ENCODE measurements around the gene IL10RA.
A peak's percentile ranks its signal among the peaks of the same experiment; 100 is the strongest.
"Not testable (repeated sequence)": the region's sequence is repeated elsewhere in the genome, so short reads cannot be mapped to it uniquely, and the experiment has no call there.

Gene IL10RA

DNA sequence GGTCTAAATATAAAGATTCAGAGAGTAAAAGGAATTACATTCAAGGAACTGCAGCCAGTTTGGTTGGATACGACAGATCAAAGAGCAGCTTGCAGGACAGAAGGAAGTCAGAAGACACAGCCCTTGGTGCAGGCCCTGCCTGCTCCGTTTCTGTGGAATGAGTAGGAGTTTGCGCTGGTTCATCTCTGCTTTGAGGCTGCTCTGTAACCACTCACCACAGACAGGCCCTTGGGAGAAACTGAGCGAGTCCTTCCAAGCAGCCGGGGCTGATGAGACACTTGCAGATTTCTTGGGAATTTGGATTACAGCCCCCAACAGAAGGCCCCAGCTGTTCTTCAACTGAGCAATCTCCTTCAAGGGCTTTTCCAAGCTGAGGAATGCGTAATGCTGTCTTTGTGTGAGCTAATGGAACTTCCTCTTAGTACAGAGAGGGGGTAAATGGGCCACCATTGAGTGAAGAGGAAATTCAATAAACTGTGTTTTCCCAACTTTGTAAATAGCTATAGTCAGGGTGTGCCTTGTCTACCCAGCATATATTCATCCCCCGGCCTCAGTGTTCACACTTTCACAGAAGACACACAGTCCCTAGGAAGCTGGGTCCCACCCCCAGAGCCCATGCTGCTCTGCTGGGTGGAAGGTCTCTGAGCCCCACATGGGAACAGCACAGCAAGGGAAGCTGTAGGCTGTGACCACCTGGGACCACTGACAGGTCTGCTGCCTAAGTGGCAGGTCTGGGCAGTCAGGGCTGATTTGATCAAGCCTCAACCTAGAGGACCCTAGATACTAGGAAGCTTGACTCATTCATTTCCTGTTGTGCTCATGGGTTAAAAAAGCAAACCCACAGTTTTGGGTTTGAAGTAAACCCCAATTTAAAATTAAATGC lies 16.6 kb downstream of the IL10RA start:
- in situ Hi-C loops (cut with MboI; ENCODE audit: low pct_unique_long_range_greater_than_20kb, low sequenced_read_pairs), result no loop called here
- peak; percentile 68 for DNase-seq

DNA sequence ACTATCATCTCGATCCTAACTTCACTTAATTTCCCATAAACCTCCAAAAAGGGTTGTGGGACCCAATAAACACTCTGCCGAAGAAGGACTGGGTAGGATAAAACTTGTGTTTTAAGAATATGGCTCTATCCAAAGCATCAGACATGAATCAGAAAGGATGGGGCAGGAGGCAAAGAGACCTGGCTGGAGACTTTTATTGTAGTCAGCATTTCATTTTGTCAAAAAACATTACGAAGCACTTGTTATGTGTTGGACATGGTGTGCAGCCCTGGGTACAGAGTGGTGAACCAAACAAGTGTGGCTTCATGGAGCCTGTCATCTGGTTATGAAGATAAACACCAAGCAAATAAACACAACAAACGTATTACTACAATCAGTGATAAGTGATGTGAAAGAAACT lies 17.3 kb downstream of the IL10RA start:
- in situ Hi-C loops (cut with MboI; ENCODE audit: low pct_unique_long_range_greater_than_20kb, low sequenced_read_pairs), result no loop called here

DNA sequence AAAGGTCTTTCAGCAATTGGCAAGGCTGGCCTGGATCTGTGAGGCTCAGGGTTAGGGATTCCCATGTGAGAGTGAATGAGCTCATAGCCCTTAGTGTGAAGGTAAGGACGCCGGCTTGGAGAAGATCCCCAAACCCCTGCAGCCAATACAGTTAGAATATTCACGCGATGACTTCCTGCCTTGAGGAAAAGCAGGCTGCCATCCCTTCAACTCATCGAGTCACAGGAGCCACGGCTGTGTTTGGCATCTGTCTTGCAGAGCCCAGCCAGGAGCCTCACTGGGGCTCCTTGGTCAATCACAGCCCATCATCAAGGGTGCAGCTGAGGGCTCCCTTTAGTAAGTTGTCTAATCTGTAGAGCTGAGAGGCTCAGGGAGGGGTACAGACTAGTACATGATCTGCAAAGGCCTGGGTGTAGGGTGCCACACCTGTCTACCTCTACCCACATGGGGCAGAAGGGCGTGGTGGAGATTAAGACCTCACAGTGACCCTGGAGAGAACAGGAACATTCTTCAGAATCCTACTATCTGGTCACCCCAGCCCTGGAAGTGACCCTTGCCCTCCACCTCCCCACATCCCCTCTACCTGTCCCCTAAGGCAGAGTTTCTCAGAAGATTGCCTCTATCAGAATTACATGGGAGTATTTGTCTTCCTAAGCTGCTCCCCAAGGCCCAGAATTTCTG lies 18.5 kb downstream of the IL10RA start:
- no peak for DNase-seq
- in situ Hi-C loops (cut with MboI; ENCODE audit: low pct_unique_long_range_greater_than_20kb, low sequenced_read_pairs), result no loop called here

More for the DNA sequence above, 17.3 kb downstream of the IL10RA start:
- no peak for DNase-seq

DNA sequence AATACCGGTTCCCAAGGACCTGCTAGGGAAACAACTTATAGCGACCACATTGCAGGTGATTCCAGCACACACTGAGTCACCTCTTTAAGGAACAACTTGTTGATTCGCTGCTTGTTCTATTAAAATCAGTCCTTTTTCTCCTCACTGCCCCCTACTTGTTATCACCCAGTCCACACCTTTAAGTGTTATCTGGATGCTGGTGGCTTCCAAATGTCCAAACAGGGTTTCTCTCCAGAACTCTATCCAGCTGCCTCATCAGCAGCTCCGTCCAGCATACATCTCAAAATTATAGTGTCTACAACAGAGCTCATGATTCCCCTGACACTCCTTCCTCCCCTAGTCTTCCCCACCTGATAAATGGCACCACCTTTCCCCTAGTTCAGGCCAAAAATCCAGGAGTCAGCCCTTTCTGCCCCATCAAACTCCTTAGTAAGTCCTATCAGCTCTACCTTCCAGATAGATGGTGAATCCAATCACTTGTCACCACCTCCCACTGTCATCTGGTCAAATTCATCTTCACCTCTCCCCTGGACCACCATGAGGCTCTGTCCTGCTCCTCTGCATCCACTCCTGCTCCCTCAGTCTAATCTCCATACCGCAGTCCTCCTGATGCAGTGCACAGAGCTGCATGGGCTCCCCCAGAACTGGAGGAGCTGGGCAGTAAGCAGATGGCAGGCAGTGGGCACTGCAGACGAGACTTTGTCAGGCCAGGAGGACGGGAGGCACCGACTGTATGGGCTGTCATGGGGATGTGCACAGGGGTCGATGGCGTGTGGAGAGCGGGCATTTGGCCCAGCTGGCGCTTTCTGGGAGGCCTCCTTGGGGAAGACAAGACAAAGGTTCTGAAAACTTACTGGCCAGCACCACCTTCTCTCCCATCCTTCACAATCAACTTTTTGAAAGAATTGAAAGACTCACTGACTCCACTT lies 19.3 kb downstream of the IL10RA start:
- no peak for DNase-seq
- in situ Hi-C loops (cut with MboI; ENCODE audit: low pct_unique_long_range_greater_than_20kb, low sequenced_read_pairs), result no loop called here

DNA sequence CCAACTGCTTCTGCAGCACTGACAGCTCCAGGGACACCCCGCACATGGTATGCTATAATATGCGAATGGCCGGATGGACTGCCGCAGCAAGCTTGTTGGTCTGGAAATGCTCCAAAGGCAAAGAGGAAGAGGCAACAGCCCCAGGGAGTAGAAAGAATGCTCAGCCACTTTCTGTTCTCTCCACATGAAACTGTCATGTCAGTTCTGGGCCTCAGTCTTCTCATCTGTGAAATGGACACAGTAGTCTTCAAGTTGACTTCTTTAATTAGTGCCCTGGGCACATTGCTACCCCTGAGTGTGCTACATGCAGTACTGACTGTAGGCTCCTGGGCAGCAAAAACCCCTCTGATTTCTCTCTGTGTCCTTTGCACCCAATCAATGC lies 19.9 kb downstream of the IL10RA start:
- DNase-seq, result no peak
- in situ Hi-C loops (cut with MboI; ENCODE audit: low pct_unique_long_range_greater_than_20kb, low sequenced_read_pairs), result no loop called here

DNA sequence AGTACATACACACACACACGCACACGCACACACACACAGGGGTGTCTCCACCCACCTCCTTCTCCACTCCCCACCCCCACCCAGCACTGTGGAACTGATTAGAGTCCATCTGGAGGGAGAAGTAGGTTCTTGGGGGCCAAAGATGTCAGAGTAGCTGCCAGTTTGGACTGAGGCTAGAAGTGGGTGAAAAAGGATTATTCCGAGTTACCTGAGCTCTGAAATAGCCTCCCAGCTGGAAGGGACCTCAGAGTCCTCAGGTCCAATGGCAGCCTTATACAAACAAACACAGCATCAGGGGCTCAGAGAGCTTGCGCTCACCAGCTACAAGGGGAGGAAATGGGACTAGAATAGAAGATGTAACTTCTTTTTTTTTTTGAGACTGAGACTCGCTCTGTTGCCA lies 20.8 kb downstream of the IL10RA start:
- no peak for DNase-seq
- in situ Hi-C loops (cut with MboI; ENCODE audit: low pct_unique_long_range_greater_than_20kb, low sequenced_read_pairs), result no loop called here

DNA sequence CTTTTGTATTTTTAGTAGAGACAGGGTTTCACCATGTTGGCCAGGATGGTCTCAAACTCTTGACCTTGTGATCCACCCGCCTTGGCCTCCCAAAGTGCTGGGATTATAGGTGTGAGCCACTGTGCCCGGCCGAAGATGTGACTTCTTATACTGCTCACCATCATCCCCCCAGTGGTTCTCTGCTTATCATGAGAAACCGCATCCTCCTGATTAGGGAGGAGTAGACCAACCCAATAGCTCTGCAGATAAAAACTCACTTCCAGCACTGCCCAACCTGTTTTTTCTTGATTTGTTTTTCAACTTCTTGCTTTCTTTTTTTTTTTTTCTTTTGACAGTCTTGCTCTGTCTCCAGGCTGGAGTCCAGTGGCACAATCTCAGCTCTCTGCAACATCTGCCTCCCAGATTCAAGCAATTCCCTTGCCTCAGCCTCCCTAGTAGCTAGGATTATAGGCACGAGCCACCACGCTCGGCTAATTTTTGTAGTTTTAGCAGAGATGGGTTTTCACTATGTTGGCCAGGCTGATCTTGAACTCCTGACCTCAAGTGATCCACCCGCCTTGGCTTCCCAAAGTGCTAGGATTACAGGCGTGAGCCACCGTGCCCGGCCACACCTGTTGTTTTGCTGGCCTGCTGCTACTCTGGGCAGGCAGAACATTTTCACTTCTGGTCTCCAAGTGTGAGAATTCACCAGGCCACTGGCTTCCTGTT lies 21.5 kb downstream of the IL10RA start:
- peak; percentile 37 for DNase-seq
- in situ Hi-C loops (cut with MboI; ENCODE audit: low pct_unique_long_range_greater_than_20kb, low sequenced_read_pairs), result not testable (repeated sequence)

DNA sequence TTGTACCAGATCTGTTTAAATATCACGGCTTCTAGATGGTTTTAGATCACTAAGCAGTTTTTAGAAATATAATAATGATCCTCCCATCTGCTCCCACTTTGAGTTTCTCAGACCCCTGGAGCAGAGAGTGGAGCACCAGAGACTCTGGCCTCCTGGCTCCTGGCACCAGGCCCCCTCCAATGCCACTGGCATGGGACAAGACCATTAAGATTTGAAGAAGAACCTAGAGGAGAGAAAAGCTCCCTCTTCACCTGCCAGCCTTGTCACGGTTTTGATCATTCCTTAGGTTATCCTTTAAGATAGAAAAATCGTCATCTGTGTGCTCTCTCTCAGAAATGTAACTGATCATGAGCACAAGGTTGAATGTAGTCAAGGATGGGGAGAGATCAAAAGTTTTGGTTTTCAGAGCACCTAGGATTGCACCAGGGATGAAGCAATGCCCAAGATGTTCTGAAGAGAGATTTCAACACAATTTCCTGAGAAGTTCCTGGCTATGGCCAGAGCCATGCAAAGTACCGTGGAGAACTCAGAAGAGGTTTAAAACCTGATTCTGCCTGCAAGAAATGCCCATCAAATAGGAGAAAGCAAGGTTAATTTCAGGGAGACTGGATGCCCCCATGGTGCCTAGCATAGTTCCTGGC lies 22.2 kb downstream of the IL10RA start:
- DNase-seq, result no peak
- in situ Hi-C loops (cut with MboI; ENCODE audit: low pct_unique_long_range_greater_than_20kb, low sequenced_read_pairs), result no loop called here

DNA sequence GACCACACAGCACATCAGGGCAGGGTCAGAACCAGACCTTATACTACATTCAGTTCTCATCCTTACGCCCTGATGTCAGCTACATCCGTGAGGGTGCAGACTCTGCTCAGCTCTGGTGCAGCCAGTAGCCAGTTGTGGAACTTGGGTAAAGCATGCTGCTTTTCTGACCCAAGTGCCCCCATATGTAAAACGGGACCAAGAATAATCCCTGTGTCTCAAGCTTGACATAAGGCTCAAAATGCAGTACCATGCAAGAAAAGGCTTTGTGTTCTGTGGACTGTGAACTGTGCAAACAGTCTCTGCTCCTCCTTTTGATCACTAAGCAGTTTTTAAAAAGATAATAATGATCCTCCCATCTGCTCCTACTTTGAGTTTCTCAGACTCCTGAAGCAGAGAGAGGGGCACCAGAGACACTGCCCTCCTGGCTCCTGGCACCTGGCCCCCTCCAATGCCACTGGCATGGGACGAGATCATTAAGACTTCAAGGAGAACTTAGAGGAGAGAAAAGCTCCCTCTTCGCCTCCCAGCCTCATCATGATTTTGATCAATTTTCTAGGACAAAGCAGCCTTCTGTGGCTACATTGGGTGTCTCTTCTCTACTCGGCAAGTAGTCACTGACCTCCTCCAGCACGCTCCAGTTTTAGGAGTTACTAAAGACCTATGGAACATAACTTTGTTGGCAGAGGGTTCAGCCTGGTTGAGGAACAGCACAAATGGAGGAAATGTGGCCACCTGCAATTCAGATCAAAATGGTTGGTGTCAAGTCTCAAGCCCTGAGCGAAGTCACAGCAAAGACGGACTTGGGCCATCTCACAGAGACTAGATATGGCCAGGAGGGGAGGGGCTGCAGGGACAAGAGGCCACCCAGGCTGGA lies 23.9 kb downstream of the IL10RA start:
- DNase-seq, result no peak
- in situ Hi-C loops (cut with MboI; ENCODE audit: low pct_unique_long_range_greater_than_20kb, low sequenced_read_pairs), result no loop called here

DNA sequence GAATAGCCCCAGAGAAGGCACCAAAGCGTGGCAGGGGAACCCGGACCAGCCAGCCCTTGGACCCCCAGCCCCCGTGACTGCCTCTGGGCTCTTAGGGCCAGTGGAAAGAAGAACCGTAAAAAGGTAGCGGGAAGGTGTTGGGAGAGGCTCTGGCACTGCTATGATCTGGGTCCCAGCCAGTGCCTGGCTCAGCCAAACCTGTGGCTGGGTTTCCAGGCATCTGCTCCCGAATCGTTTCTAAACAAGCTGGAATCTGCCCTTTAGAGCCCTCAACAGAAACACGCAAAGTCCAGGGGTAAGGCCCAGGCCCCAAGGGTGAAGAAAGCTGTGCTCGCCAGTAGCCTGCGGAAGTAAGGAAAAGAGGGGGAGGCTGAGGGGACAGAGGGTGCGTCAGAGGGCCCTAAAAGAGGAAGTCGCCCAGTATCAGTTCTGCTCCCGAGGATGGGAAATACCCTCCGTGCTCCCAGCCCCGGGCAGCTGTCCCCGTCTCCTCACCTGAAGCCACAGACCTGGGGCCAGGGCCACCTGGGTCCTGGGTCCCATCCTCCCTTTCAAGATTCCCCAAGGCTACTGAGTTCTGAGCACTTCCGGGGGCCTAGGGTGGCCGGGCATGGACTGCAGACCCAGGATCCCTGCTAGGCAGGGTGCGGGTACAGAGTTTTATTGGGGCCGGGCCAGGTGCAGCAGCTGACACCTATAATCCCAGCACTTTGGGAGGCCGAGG lies 24.7 kb downstream of the IL10RA start:
- peak; percentile 76 for DNase-seq
- in situ Hi-C loops (cut with MboI; ENCODE audit: low pct_unique_long_range_greater_than_20kb, low sequenced_read_pairs), result no loop called here

DNA sequence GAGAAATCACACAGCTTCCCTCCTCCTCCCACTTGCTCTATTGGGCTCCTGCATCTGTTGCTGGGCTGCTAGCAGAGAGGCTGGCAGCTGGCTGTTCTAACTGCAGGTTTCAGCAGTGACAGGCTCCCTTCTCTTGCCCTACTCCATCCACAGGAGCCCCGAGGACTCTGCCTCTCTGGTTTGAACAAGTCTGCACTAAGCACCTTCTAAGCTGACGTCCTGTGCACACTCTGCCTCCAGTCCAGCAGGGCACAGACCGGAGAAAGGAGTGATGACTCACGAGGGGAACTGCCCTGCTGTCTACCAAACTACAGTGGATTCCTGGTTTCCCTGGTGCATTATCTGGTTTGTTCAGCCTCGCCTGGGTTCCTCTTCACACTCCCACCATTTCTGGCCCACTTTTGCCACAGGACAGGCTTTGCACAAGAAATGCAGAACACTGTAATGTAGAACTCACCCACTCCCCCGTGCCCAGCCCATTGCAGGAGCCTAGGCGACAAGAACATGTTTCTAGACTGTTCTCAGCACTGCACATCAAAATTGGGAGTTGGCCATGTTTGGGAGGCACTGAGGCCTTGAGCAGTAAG lies 26.0 kb downstream of the IL10RA start:
- DNase-seq, result peak; percentile 92
- in situ Hi-C loops (cut with MboI; ENCODE audit: low pct_unique_long_range_greater_than_20kb, low sequenced_read_pairs), result no loop called here

DNA sequence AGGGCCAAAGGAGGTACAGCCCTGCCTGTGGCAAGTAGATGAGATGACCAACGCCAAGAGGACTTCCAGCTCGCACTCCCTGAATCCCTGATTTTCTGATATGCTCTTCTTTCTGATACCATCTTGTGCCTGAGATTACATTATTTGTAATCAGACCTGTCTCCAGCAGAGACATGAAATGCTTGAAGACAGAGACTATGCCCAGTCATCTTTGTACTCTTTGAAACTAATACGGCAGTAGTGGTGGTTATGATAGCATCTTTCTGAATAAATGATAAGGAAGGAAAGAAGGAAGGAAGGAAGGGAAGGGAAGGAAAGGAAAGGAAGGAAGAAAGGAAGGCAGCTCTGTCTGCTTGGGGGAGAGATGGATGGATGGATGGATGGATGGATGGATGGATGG lies 27.8 kb downstream of the IL10RA start:
- DNase-seq, result no peak
- in situ Hi-C loops (cut with MboI; ENCODE audit: low pct_unique_long_range_greater_than_20kb, low sequenced_read_pairs), result no loop called here

DNA sequence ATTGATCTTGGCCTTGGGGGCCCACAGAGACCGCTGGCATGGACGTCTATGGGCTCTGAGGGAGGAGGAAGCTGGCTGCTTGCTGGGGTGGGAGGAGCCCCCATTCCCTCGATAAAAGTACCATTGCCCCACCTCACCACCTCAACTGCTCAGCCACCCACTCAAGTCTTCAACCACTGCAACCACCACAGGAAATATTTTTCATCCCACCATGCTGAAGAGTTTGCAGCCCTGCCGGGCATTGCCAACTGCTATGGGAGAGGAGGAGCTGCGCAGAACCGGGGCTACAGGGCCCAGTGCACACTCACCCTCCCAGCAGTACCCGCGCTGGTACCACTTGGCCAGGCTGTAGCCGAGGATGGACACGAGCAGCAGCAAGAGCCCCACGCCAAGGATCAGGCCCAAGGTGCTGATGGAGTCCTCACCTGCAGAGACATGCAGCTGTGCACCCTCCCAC lies 29.2 kb downstream of the IL10RA start:
- DNase-seq, result peak; percentile 43
- in situ Hi-C loops (cut with MboI; ENCODE audit: low pct_unique_long_range_greater_than_20kb, low sequenced_read_pairs), result no loop called here

DNA sequence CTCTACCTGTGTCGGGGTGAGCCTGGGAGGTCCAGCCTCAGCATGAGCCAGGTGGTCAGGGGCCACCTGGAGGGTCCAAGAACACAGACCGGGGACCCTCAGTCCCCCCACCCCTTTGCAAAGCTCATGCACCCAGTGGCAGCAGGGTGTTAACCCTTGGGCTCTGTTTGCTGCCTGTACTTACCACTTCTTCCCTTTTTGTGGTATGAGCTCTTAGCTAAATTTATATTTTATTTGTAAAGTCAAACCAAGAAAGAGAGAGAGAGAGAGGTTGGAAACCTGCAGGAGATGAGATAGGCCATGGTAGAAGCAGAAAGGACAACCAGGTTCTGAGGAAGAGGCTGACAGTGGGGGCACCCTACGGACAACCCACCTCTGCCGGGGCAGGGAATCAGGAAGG lies 29.9 kb downstream of the IL10RA start:
- peak; percentile 36 for DNase-seq
- in situ Hi-C loops (cut with MboI; ENCODE audit: low pct_unique_long_range_greater_than_20kb, low sequenced_read_pairs), result no loop called here

DNA sequence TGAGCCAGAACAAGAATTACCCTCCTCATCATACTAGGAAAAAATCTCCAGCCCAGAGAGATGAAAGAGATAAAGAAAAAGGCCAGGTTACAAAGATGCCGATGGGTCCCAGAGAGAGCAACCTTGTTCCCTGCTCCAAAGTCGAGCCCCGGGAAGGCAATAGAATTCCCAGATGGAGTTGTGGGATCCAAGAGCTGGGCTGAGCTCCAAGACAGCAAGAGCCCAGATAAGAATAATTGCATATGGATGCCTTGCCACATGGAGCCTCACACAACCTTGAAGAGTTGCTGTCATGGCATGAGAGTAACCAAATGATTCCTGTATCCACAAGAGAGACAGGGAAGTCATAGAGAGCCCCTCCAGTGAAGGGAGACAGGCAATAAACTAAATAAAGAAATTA lies 30.9 kb downstream of the IL10RA start:
- in situ Hi-C loops (cut with MboI; ENCODE audit: low pct_unique_long_range_greater_than_20kb, low sequenced_read_pairs), result no loop called here
- DNase-seq, result no peak

DNA sequence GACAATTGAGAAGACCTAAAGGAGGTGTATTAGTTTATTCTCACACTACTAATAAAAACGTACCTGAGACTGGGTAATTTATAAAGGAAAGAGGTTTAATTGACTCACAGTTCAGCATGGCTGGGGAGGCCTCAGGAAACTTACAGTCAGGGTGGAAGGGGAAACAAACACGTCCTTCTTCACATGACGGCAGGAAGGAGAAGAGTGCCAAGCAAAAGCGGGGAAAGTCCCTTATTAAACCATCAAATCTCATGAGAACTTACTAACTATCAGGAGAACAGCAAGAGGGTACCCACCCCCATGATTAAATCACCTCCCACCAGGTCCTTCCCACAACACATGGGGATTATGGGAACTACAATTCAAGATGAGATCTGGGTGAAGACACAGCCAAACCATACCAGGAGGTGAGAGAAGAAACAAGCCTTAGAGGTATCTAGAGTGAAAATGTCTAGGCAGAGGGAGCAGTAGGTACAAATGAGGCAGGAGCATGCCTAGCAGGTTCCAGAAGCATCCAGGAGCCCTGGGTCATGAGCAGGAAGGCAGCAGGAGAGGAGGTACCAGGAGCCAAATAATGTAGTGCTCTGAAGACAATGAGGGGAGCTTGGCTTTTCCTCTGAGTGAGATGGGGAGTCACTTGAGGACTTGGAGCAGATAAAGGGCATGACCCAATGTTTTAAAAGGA lies 31.6 kb downstream of the IL10RA start:
- in situ Hi-C loops (cut with MboI; ENCODE audit: low pct_unique_long_range_greater_than_20kb, low sequenced_read_pairs), result no loop called here
- no peak for DNase-seq

Data from KBM-7 (cell line).